ENCODE data around the gene ABCC8.

Gene ABCC8

DNA sequence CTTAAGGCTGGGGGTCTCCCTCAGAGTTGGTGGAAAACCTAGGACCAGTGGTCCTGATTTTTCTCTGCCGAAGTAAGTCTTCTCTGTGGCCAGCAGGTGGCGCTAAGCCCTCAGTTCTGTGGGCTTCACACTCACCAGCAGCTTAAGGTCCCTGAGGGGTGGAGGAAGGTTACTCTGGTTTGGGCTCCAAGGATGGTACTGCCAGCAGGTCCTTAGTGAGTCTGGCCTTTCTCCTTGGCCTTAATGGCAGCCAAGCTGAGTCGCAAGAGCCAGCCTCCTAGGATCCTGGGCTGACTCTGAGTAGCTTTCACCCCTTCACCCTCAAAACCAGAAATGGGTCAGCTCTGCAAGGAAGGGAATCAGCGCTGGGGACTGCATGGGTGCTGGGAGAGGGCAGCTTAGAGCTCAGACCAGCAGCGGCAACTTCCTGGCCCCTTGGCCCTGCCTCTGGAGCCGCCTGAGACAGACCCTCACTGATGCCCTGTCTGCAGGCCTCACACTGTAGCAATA, 92.6 kb downstream of the ABCC8 start:
- DNase-seq: peak; percentile 81

DNA sequence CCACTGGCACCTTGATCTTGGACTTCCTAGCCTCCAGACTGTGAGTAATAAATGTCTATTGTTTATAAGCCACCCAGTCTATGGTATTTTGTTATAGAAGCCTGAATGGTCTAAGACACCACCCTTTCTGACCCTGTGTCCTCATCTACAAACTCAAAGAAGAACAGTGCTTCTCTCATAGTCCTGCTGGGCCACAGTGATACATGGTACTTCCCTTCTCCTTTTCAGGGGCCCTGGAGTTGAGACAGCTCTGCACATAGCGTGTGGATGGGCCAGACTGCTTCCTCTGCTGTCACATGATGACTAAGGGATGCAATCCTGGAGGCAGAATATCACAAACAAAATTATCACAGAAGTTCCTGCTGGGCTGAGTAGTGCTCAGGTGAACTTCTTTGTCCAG, 93.2 kb downstream of the ABCC8 start:
- no peak for DNase-seq

DNA sequence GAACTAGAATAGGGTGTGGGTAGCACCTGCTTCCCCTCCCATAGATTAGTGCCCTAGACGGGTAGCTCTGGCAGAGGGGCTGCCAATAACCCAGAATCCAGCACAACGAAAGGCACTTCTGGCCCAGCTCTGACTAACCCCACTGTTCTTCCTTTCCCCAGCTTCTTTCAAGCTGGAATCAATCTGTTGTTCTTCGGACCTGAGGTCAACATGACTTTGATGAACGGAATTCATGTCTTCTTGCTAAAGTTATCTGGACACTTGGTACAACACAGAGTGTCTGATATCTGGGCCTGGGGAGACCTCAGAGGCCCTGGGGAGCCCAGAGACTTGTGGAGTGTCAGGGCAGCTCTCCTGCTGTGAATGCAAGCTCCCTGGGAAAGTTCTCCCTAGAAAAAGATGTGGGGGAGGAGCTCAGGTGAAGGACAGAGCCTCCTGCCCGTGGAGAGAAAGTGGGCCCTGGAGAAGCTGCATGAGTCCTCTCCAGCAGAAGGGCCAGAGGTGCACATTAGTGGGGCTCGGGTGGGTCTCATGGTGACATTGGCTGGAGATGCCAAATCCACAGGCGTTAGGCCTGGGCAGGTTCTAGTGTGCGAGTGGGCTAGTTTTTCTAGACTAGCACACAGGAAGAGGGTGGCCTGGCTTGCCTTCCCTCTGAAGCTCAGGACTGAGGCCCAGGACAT, 94.5 kb downstream of the ABCC8 start:
- no peak for DNase-seq

DNA sequence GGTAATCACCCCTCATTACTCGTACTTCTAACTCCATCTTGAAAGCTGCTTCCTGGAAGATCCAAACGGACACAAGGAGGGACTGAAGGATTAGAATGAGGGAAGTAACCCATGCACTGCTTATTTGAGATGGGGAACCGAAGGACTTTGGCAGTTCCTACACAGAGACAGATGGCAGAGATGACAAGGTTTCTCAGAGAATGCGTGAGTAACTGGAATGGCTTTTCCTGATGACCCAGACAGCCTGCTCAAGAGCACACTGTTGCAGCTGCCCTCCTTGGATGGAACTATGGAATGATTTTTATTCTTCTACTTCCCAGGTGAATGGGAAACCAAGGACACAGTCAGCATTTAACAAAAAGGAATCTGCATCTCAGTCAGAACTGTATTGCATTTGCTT, 95.5 kb downstream of the ABCC8 start:
- no peak for DNase-seq

DNA sequence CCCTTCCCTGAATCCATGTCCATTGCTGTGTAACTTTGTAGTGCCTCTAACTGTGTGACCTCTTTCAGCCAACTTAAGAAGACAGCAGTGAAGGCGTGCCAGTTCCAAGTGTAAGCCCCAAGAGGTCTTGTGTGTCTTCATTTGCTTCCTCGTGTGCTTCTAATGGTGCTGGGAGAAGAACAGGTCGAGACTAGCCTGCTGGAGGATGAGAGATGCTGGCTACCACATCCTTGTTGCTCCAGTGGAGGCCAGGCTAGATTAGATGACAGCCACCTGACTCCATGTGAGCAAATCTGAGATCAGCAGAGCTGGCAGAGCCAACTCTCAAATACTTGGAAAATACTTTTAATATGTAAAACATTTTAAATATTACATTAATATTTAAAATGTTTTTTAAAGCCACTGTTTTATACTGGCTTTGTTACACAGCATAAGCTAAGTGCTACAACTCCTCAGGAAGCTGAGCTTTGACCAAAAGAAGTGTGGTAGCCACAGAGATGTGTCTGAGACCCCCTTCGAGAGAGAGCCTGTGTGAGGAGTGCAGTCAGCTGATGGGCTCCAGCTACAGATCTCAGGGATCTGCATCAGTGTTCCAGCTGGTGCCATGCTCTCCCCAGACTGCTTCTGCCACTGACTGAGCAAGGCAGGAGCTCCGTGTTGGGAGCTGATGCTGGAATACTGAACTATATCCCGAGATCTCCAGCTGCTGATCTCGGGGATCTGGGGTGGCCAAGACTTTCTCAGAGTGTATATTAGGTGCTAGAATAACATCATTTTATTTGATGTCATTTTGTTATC, 97.1 kb downstream of the ABCC8 start:
- no peak for DNase-seq

DNA sequence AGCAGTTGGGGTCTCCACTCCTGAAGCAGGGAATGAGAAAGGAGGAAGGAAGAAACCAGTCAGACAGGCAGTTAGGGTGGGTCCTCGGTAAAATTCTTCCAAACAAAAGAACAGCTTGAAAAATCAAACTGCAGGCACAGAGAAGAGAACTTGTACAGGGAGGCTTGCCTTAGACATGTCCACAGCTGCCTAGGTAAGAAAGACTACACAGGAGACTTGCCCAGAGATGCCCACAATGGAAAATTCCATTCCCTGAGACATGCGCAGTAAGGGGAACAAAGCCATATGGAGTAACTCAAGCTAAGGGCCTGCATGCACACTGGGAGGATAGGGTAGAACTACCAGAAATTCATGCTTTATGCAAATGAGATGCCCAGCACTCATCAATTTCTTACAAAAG, 98.0 kb downstream of the ABCC8 start:
- no peak for DNase-seq

DNA sequence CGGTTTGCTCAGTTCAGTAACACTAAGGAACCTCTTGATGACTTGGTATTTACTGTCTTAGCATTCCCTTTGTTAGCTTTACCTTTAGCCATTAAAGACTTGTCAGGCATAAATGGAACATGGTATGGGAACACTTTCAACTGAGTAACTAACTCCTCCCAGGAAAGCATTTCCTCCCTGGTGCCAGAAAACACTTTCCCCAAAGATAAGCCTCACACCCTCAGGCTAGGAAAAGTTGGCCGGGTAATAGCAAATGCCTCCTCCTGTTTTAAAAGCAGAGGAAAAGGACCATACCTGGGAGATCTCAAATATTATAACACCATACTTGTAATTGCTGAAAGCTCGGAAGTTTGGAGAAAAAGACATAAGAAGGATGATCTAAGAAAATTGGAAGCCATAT, 100.2 kb downstream of the ABCC8 start:
- DNase-seq: no peak

DNA sequence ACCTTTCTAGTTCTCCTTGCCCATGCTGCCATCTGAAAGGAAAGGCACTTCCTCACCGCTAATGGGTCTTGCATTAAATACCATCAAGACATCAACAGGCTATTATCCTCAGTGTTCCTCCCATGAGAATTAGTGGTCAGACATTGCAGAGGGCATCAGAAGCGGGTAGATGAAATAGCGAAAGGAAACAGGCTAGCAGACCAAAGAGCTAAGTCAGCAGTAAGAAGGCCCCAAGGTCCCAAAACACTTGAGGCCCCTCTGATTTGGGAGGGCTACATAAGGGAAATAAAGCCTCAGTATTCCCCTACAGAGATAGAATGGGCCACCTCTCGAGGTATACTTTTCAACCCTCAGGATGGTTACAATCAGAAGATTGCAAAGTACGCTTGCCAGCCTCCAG, 101.1 kb downstream of the ABCC8 start:
- no peak for DNase-seq

DNA sequence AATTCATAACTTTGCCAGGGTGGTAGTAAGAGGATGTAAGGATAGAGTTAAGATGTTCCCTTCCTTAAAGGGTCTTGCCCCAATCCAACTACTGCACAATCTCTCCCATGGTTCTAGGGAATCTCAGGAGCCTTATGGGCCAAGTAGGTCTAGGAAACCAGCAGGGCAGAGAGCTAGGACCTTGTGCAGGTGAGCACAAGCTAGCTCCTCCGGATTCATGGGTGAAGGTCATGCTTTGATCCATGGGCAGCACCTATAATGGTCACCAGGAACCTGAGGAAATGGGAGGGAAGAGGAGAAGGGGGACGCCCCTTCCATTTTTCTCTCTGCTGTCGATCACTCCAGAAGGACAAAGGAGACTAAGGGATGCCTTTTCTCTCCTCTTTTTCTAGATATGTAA, 105.0 kb downstream of the ABCC8 start:
- DNase-seq: no peak

DNA sequence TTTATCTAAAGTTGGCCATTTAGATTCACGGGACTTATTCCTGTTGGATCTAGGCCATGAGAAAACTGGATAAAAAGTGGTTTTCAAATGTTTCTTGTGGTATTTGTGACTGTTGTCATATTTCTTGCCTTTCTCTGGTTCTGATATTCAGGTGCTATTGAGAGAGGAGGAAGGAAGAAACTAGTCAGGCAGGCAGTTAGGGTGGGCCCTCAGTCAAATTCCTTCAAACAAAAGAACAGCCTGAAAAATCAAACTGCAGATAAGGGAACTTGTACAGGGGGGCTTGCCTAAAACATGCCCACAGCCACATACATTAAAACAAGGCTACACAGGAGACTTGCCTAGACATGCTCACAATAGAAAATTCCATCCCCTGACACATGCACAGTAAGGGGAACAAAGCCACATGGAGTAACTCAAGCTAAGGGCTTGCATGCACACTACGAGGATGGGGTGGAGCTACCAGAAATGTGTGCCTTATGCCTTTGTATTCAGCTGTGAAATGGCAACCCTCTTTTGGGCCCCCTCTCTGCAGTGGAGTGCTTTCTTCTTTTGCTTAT, 106.9 kb downstream of the ABCC8 start:
- no peak for DNase-seq

DNA sequence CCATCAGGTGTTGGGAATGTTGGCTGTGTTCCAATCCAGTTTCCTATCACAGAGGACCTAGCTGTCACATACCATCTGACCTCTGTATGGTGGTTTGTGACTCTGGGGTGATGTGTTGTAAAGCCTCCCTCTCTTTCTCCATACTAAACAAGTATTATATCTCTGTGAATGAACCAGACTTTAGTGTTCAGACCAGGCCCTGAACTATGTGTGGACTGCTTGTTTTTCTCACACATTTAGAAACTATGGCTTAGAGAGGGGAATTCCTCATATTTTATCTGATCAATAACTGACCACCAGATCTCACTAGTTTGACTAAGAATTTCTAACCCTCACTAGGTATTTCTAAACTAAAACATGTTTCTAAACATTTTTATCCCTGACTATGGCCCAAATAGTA, 107.6 kb downstream of the ABCC8 start:
- DNase-seq: no peak

DNA sequence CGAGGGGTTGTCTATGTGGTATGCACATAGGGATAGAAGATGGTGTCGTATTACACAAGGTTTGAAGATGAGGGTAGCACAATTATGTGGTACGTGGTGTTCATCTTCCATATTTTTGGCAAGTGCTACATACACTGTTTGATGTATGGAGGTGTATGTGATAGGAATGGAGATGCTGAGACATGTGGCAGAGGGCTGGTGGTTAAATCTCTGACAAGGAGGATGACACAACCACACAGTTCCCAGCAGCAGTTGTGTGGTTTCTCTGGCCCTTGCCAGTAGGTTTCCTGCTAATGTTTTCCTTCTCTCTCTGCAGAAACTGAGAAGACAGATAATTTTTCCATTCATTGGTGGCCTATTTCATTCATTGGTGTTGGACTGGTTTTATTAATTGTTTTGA, 108.1 kb downstream of the ABCC8 start:
- no peak for DNase-seq

DNA sequence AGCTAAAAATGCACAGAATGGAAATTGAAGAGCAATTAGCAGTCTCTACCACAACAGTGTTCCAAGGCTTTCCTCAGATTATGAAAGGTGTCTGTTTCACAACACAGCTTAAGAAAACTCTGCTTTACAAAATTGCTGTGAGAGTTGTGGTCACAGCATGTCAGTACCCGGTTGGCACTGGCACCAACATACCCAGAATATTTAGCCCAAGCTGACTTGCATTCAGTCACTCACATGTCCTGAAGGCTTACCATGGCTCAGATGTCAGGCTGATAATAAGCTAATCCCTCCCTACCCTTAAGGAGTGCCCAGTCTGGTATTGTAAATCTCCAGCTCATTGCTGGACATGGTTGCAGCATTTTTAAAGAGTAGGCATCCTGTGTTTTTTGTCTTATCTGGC, 110.2 kb downstream of the ABCC8 start:
- no peak for DNase-seq

DNA sequence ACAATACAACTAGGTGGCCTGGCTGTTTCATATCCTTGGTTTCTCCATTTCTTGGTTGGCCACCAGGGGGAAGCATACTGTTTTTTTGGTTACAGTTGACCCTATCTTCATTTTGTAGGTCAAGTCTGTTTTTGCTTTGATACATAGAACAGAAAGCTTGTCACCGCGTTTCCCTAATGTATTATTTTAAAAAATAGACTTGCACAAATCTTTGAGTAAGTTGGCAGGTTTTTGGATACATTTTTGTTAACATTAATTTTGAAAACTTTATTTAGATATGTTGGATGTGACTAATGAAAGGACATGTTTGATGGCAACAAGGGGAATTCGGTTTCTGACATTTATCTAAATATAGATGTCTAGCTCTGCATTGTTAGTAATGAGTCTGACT, 122.0 kb downstream of the ABCC8 start:
- DNase-seq: peak; percentile 24

DNA sequence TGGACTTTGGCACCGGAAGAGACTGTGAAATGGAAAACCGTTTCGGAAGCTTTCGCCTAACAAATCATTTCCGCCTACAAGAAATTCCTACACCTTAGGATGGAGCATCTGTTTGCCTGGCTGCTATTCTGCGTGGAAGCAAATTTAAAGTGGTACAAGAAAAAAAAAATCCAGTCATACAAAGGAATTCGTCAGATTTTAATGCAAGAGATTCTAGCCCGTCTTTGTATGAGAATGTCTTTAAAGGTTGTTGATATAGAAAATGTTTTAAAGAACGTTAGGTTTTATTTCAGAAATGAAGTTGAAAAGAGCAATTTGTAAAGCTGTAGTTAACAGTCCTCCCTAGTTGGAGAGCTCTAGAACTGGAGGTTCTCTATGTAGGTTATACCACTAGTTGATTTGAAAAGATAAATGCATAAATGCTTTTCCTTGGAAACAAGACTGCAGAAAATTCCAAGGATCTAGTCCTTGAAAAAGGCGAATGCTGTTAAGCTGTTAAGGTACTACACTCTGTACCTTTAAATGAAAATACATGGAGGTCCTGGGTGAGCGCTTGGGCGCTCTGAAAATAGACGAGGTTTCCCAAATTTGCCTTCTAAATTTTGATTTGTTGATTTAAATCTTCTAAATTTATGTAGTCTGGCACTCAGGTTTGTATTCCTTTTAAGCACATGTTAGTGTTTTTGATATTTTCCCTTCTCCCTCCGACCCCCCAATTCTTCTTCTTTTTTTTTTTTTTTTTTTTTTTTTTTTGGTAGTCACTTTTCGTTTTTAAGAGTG, 122.6 kb downstream of the ABCC8 start:
- DNase-seq: no peak

DNA sequence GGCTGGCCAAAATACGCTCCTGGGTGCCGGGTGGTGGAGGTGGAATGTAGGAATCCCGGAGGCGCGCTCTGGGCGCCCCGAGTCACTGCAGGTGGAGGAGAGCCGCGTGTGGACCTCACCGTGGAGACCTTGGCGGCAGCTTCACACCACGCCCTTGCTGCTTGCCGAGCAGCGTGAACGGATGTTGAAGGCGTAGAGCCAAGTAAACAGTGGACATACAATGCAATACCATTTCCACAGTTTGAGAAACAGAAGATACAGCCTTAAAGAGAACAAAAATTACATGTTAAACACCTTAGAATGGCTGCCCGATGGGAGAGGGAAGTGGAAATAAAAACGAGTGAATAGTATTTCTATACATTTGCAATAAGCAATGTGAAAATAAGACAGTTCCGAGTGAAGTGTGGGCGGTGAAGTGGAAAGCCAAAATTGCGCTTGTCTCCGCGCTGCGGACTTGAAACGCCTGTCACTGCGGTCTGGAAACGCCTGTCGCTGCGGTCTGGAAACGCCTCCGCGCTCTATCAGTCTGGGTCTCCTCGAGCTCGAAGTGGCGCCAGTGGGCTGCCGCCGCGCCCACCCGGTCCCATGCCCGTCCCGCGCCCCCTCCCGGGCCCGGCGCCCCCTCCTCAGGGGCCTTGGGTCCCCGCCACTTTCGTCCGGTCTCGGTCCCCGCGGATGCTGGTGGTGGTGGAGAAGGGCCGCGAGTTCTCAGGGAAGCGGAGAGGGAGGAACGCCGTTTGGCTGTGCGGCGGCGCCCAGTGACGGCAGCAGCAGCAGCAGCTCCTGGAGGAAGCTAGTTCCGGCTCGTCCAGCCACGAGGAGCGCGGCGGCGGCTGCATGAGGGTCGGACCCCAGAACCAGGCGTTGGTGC, 123.5 kb downstream of the ABCC8 start:
- DNase-seq: peak; percentile 43

DNA sequence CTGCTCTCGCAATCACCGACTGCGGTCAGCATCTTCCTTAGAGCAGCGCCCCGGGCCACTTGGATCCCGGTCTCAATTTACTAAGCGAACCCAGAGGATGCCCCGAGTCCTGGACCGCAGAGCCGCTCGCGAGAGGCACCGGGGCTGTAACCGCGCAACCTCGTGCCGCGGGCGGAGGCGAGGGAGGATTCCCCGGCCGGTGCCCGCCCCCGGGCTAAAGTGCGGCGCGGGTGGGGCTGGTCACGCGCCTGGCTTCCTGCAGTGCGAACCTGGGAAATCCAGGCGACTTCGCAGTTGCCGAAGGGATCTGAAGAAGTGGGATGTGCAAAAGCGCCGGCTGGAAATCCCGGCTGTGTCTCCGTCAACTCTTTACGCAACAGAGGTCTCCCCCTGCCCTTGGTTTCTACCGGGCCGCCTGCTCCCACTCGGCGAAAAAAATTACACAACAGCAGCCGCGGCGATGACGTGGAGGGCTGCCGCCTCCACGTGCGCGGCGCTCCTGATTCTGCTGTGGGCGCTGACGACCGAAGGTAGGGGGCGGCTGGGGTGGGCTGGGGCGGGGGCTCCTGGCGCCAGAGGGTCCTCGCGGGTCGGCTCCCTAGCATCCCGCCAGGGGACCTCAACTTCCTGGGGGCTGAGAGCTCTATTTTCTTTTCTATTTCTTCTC, 125.0 kb downstream of the ABCC8 start, which contains the start of gene NCR3LG1:
Gene NCR3LG1 (plus strand): TSS at position 291 of the 667 bp plus-strand sequence. CDS start 170 bp downstream, at position 461.
- DNase-seq: no peak

DNA sequence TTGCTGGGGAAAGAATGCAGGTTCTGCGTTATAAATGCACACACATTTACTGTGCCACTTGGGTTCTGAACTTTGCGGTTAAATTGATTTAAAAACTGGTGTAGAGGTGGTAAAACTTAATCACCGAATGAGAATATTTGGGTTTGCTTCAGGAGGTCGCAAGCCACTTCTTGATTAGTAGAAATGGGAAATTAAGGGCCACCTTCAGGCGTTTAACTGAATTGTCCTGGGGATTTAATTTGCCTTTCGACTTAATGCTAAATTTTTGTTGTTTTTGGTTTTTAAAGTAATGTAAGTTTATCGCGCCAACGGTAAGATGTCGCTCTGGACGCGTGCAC, 125.5 kb downstream of the ABCC8 start:
- no peak for DNase-seq

DNA sequence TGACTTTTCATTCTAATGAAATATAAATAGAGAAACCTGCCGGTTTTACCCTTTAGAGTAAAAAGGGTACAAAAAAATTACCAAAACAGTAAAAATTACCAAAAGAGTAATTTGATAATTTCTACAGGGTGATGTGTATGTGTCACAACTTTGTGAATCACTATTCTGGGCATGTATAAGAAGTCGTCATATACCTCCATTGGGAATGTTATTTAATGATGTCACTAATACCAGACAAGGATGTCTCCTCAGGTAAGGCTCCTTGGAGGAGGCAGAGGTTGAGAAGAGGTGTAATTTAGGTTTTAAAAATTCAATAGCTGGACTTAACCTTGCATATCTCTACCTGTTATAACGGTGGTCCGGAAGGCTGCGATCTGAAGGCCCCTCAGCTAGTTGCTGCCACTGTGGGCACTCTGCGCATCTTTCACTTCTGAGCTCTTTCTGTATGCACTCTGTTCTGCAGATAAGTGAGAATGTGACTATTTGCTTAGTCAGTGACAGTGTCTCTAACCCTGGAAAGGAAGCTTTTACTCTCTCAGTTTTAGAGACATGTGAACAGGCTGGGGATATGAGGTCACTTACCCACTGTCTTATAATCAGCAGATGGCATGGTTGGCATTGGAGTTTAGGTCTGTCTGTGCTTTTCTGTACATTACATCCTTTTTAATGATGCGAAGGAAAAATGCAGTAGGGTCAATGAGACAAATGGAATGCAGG, 126.0 kb downstream of the ABCC8 start:
- no peak for DNase-seq

DNA sequence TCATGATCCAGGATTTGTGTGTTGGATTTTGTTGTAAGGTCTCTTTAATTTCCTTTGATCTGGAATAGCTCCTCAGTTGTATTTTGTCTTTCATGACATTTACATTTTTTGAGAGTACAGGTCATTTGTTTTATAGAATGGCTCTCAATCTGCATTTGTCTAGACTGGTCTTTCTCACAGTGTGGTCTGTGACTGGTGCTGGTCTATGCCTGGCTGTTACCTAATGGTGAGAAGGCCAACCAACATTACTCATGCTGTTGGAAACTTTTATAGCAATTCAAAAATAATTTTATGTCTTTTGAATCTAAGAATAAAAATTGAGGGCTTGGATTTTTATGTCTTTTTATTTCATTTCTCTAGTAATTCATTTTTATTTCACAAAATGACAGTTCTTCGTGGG, 129.0 kb downstream of the ABCC8 start:
- DNase-seq: no peak

DNA sequence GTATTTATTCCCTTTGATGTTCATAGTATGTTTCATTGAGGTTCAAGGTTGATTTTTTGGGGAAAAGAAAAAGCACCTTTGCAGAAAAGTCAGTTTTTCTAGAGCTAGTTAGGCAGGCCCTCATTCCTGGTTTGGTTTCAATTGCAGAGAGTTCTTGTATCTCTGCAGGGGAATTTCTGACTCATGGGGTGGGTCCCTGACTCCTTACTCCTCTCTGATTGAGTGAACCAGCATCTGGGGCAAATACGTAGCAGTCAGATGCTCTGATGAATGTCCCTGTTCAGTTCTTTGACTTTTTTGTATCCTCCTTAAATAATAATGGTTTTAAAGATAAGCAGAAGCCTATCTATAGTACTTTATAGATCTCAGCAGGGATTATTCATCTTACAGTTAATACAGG, 132.7 kb downstream of the ABCC8 start:
- DNase-seq: no peak
